Measurements from ENCODE around the gene PATE3. TPM values are rescaled to one million over a fixed set of nuclear protein-coding genes. Genes with fewer than 3 reads are reported as not detected.

PATE3 gene
- polyA plus RNA-seq, 1 of the 3 experiments (the other 2 are of a cell fraction) = not detected

- TF ChIP-seq CHD2 (IDR thresholded peaks at IDR 0.05; ENCODE audit: low read length, partially characterized antibody) (no peak), RAD21 (IDR thresholded peaks at IDR 0.05; ENCODE audit: low read length) (no peak), CTCF (IDR thresholded peaks at IDR 0.05) (no peak), RCOR1 (IDR thresholded peaks at IDR 0.05; ENCODE audit: low read length) (no peak), SIN3A (IDR thresholded peaks at IDR 0.05; ENCODE audit: borderline replicate concordance, low read depth, low read length) (no peak), NRF1 (IDR thresholded peaks at IDR 0.05; ENCODE audit: low read depth, low read length) (no peak), ELF1 (IDR thresholded peaks at IDR 0.05) (no peak), PBX3 (IDR thresholded peaks at IDR 0.05) (no peak), MAX (IDR thresholded peaks at IDR 0.05; ENCODE audit: low read depth) (no peak), EP300 (IDR thresholded peaks at IDR 0.05; ENCODE audit: borderline replicate concordance in 1 of 2, low read depth in 1 of 2, low read length in 1 of 2) (no peak), USF2 (IDR thresholded peaks at IDR 0.05; ENCODE audit: borderline replicate concordance, low read depth, low read length) (no peak), FOXJ3 (CRISPR knock-in tag; IDR thresholded peaks at IDR 0.05) (no peak), EZH2phosphoT487 (IDR thresholded peaks at IDR 0.05; ENCODE audit: borderline replicate concordance, low read depth) (no peak), MXI1 (IDR thresholded peaks at IDR 0.05; ENCODE audit: low read depth, low read length) (no peak), RFX5 (IDR thresholded peaks at IDR 0.05; ENCODE audit: low read length) (no peak), MEF2A (IDR thresholded peaks at IDR 0.05; ENCODE audit: borderline replicate concordance, low read depth) (no peak), TCF12 (IDR thresholded peaks at IDR 0.05) (no peak)
- 0% methylated on average over 1 of the region's 1 CpG for WGBS (ENCODE audit: low lambda C conversion rate)
- no peaks in the 10 kb centered on the region for H3K9me3 ChIP-seq
- no peak overlapping the region for H3K27ac ChIP-seq (ENCODE audit: low read depth in 2 of 2, low read length in 1 of 2)
- no peak overlapping the region for H2AFZ ChIP-seq (ENCODE audit: low read depth)
- H3K4me1 ChIP-seq (ENCODE audit: control insufficient read depth in 1 of 2, insufficient read depth in 2 of 2, low read depth in 1 of 2, low read length in 1 of 2) = no peaks in the 10 kb centered on the region
- ChIA-PET POLR2A (no interaction called here), CTCF (interaction anchor here (1.5 kb wide), 1 partner anchor 19 kb away, joined by 4 read pairs; no protein-coding TSS in a partner anchor)
- H3K36me3 ChIP-seq (replicated peaks in 1 of 2; ENCODE audit: control insufficient read depth in 1 of 2, insufficient read depth in 2 of 2, low read length in 1 of 2) = no peaks in the 10 kb centered on the region
- H3K4me2 ChIP-seq = no peak overlapping the region
- H4K20me1 ChIP-seq (ENCODE audit: insufficient read depth) = no peaks in the 10 kb centered on the region
- no peak overlapping the region for H3K9ac ChIP-seq
- no peak for DNase-seq
- no peaks in the 10 kb centered on the region for H3F3A ChIP-seq (replicated peaks; ENCODE audit: insufficient read depth)
- no peaks in the 10 kb centered on the region for H3K27me3 ChIP-seq (ENCODE audit: insufficient read depth)
- H3K79me2 ChIP-seq (ENCODE audit: insufficient read depth) = no peaks in the 10 kb centered on the region
- no peaks in the 10 kb centered on the region for H3K9me2 ChIP-seq
- no peak overlapping the region for H3K4me3 ChIP-seq (ENCODE audit: low read depth in 2 of 2, low read length in 1 of 2)
Observed at GRCh38 chr11:125762445-125762844, 25.5 kb upstream of the PATE3 start.

Data from SK-N-SH (cell line).